Heart left ventricle (tissue), 13 donors: ENCODE results near the gene DSE.

Experiments
- CTCF ChIP-seq, 12 donors: fragments of 200-600 bp; sonication (generic) in 4 of 12; IDR thresholded peaks; one replicate each; pipeline versions ENCODE4 v1.5.0 to v1.8.0; 2018 to 2022; ENCODE audit warnings: antibody characterized with exemption in 12 of 12, mild to moderate bottlenecking in 5 of 12
- POLR2A ChIP-seq, 2 donors: fragments of 450-650 bp; IDR thresholded peaks; one replicate each; pipeline ENCODE4 v1.6.1; 2017; ENCODE audit warnings: antibody characterized with exemption in 2 of 2, mild to moderate bottlenecking in 2 of 2, moderate library complexity in 2 of 2
- donor health status: ischemic (EF 13 %, LVEDD 7.1; RV severe dilation, severe dysfunction).
- donor health status: DM: no; HTN: yes; CAD: no.
- donor health status: DM: no; HTN: no; CAD: no.
- donor health status: ischemic (EF 25% LVEDD 6.9; RV normal size, moderate dysfunction).
- donor health status: ischemic (EF 25% LVEDD 5.7; RV mildly dilated, moderate dysfunction).
- donor health status: ischemic (EF 35%, LVEDD 5.7; RV mildly dilated, moderate dysfunction).
- donor health status: nonischemic (EF 11% LVEDD 7.7; RV severe dilation, severe dysfunction).
- donor health status: DM: yes; HTN: yes; CAD: no.
- donor health status: PGD.
- donor health status: ischemic (EF 29% LVEDD 5.4; RV normal size, mild dysfunction).
- donor health status: nonischemic (EF 23%, LVEDD 6.1; RV moderate dilation, normal function).

DNA sequence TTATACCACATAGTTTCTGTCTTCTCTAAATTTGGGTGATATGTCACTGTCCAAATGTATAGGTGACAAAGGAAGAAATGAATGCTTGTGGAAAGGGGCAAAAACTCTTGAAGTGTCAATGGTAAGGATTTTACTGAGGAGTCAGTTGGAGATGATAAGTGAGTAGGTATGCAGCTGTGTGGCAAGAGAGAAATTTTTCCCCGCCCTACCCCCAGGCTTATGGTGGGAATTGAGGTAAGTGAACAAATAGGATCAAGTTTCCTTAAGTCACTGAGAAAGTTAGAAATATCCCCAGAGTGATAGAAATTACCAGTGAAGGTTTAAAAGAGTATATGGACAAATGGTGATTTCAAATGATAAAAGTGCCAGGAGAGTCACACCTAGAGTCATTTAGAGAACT is 11.8 kb downstream of the DSE start:
- TF ChIP-seq CTCF (IDR thresholded peaks at IDR 0.05) (no peak), POLR2A (IDR thresholded peaks at IDR 0.05) (no peak)
